CD4-positive, alpha-beta T cell treated with Interleukin-15 for 1 hour (primary cell): ENCODE data around the gene ARMC10.
"Not testable (repeated sequence)": the region's sequence is repeated elsewhere in the genome, so short reads cannot be mapped to it uniquely, and the experiment has no call there.

Experiments
- DNase-seq: peaks from one replicate; pipeline ENCODE4 v3.0.0-alpha.2; 2020

ARMC10 gene

DNA sequence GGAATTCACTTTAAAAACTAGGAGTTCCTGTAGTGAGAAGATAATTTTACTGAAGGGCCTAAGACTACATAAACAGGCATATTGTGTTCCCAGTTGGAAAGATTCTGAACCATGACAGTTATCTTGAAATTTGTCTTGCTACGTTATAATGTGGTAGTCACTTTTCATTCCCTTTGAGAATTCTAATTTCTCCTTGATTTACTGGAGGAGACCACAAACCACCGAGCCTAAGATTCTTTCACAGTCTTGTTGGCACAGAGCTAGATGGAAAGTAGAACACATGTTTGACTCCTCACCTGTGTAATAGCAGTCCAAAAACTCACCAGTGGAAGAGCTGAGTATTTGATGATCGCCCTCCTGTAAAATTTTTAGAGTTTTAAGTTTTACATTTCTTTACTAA lies 4.9 kb downstream of the ARMC10 start:
- no peak for DNase-seq

DNA sequence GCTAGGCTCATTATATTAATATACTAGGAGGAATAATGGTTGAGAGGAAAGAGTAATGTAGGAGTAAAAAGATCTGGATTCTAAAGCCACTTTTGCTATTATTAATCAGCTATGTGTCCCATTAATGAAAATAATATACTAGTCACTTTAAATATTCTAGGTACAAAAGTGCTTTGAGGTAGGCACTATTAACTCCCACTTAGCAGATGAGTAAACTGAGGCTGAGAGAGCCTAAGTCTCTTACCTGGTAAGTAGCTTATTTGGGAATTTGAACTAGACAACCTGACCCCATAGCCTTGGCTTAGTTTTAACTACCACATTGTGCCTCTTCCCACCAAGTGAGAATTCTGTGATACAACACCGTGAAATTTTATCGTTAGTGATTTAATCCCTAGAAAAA lies 6.0 kb downstream of the ARMC10 start:
- no peak for DNase-seq

- DNase-seq, result no peak
Observed at GRCh38 chr7:103082497-103082896, 7.6 kb downstream of the ARMC10 start.

GRCh38 chr7:103083210-103083609 lies 8.3 kb downstream of the ARMC10 start:
- no peak for DNase-seq

GRCh38 chr7:103092321-103092720 lies 17.4 kb downstream of the ARMC10 start:
- DNase-seq, result not testable (repeated sequence)

GRCh38 chr7:103093429-103093828 lies 18.5 kb downstream of the ARMC10 start:
- DNase-seq, result no peak

DNA sequence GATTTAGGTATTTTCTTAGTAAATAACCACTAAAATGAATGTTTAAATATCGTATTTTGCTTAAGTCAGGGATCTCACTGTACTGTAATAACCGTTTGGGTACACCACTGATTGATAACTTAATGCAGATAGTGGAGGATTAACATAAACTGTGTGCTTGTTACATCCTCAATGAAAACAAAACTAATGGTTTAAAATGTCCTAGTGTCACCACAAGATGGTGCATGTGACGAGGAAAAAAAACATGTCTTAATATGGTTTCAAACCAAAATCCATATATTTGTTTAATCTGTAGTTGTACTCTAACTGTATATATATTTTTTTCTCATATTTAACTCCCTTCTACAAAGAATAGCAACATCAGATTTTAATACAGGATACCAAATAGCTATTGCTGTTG lies 19.2 kb downstream of the ARMC10 start:
- DNase-seq, result no peak

DNA sequence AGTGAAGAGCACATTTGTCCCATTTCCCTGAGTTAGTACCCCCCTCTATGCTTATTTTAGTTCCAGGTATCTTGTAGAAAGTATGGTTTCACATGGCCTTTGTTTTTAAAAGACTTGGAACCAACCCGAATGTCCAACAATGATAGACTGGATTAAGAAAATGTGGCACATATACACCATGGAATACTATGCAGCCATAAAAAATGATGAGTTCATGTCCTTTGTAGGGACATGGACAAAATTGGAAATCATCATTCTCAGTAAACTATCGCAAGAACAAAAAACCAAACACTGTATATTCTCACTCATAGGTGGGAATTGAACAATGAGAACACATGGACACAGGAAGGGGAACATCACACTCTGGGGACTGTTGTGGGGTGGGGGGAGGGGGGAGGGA lies 20.6 kb downstream of the ARMC10 start:
- not testable (repeated sequence) for DNase-seq

GRCh38 chr7:103097041-103097440 lies 22.1 kb downstream of the ARMC10 start:
- no peak for DNase-seq

- DNase-seq, result no peak
Observed at GRCh38 chr7:103100348-103100747, 25.4 kb downstream of the ARMC10 start.

DNA sequence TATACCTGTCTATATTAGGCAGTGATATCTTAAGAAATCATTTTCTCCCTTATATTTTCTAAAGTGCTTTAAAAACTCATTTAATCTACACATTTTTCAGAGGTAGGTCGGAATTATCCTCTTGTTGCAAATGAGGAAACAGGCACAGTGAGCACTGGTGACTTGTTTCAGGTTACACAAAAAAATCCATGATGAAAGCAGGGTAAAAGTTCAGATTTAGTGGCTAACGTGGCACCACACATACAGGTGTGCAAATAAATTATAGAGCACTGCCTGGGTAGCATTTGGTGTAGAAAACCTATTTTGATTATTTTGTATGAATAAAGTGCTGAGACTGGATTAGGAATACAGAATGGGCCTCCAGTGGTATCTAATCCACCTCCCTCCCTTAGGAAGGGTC lies 26.6 kb downstream of the ARMC10 start:
- no peak for DNase-seq

GRCh38 chr7:103106005-103106702 lies 31.2 kb downstream of the ARMC10 start:
- DNase-seq, result no peak

DNA sequence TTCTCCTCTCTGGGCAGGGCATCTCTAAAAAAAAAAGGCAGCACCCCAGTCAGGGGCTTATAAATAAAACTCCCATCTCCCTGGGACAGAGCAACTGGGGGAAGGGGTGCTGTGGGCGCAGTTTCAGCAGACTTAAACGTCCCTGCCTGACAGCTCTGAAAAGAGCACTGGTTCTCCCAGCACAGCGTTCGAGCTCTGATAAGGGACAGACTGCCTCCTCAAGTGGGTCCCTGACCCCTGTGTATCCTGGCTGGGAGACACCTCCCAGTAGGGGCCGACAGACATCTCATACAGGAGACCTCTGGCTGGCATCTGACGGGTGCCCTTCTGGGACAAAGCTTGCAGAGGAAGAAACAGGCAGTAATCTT lies 31.7 kb downstream of the ARMC10 start:
- not testable (repeated sequence) for DNase-seq

GRCh38 chr7:103113164-103113563 lies 38.2 kb downstream of the ARMC10 start:
- no peak for DNase-seq

DNA sequence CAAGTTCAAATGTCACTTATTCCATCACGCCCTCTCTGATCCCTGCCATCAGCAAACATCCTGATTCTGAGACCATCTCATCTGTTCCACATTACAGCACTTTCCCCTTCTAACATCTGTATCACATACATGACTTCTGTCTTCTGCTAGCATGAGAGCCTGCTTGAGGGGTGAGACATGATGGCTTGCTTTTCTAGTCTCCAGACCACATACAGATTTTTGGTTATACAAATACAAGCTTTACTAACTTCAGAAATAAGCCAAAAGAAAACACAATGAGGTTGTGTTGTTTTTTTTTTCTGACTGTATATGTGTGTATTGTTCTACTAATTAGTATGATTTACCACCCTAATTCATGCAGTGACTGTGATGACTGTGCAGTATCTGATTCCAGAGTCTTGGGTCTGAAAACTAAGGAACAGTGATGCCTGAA lies 39.7 kb downstream of the ARMC10 start:
- no peak for DNase-seq

GRCh38 chr7:103115771-103116170 lies 40.8 kb downstream of the ARMC10 start:
- no peak for DNase-seq

DNA sequence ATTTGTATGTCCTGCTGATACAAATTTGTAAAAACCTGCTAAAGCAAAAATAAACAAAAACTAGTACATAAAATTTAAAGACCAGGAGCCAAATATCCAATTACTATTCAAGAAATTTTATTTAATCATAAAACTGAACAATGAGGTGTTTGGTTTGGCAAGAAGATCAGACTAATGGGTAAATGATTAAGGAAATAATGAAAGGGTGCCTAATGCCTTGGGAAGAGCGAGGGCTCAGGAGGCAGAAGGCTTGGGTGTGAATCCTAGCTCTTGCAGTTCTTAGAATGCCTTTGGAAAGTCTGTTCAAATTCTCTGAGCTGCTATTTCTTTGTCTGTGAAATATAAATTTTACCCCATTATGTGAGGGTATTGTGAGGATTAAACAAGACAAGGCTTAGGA lies 41.6 kb downstream of the ARMC10 start:
- DNase-seq, result no peak

GRCh38 chr7:103116991-103117390 lies 42.1 kb downstream of the ARMC10 start:
- DNase-seq, result no peak

GRCh38 chr7:103117465-103117864 lies 42.5 kb downstream of the ARMC10 start:
- no peak for DNase-seq

DNA sequence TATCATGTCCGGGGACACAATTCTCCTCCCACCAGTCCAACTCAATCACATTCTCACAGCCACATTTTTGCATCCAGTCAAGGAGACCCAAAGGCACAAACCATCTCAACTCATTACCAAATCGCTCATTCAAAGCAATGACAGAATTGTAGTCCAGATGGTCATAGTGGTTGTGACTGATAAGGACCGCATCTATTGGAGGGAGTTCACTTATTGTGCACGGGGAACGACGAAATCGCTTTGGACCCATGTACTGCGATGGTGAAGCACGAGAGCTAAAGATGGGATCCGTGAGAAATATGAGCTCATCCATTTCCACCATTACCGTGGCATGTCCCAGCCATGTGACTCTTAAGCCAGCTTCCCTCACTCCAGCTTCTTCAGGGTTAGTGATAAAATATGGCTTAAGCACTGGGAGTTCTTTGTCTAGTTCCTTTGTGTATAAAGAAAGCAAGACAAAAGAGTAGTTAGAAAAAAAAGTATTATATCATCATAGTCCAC lies 44.9 kb downstream of the ARMC10 start:
- DNase-seq, result no peak

- DNase-seq, result no peak
Observed at GRCh38 chr7:103120362-103120761, 45.4 kb downstream of the ARMC10 start.

DNA sequence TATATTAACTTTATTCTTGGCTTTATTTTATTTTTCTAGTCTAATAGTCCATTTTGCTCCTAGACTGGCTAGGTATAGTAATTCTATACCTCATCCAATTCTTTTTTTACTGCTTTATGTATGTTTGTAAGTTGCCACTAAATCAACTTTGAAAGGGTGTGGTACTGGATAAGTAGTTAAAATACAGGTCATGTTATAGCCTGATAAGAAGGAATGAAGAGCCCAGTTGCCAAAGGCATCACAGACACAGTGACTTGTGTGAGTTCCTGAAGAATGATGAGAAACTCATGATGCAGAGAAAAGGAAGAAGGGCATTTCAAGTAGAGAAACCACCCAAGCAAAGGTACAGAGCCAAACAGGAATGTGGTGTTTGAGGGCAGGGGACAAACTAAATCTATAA lies 46.7 kb downstream of the ARMC10 start:
- no peak for DNase-seq

DNA sequence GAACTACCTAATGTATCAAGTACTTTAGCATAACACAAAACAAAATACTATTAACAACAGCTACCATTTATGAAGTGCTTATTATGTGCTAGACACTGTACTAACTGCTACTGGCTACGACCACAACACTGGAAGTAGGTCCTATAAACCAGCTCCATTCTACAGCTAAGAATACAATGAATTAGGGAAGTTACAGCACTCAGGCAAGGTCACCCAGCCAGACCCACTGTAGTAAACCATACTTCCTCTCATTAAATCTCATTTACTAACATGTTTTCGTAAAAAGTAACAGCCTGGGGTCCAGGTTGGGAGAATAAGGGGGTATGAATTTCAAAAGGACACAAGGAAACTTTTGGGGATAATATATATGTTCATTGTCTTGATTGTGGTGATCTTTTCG lies 48.6 kb downstream of the ARMC10 start:
- no peak for DNase-seq

DNA sequence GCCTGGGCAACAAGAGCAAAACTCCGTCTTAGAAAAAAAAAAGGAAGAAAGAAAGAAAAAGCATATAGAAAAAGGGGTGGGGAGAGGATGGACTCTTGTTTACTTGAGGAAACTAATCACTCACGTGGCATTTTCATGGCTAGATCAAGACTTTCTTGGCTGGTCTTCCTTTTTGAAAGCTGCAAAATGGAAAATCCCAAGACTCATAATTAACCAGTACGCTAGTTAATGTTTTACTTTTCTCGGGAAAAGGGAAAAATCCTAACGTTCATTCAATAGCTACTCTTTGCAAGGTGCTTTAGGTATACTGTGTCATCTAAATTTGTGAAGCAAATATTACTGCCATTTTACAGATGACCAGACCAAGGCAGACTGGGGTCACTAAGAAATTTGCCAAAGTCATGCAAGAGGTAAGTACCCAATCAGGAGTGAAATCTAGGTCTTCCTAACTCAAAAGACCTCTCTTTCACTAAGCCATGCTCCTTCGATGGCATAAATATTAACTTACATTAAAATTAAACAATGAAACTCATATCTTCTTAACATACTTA lies 49.6 kb downstream of the ARMC10 start:
- no peak for DNase-seq

DNA sequence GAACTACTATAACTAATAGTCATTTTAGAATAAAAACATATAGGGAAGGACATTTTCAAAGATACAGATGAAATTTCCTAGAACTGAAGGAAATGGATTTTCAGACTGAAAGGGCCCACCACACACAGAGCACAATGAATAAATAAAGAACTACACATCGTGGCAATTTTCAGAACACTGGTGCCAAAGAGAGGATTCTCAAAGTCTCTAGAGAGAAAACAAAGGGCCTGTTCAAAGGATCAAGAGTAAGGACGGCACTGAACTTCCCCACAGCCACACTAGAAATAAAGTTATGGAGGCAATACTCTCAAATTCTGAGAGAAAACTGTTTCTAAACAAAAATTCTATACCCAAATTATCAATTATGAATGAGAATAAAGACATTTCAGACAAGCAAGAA lies 52.1 kb downstream of the ARMC10 start:
- no peak for DNase-seq
